Measurements from ENCODE around the gene TRAPPC12. TPM values are rescaled to one million over a fixed set of nuclear protein-coding genes. Genes with fewer than 3 reads are reported as not detected.
"Not testable (repeated sequence)": the region's sequence is repeated elsewhere in the genome, so short reads cannot be mapped to it uniquely, and the experiment has no call there.

The TRAPPC12 gene
- total RNA-seq, 1 donor from 2014 or later: 133 TPM

- no peak for DNase-seq (ENCODE audit: low spot score)
Observed at GRCh38 chr2:3432693-3433338, 53.3 kb downstream of the TRAPPC12 start.

- DNase-seq (ENCODE audit: low spot score): no peak
Observed at GRCh38 chr2:3433339-3433699, 53.8 kb downstream of the TRAPPC12 start.

GRCh38 chr2:3433776-3434400 lies 54.4 kb downstream of the TRAPPC12 start:
- no peak for DNase-seq (ENCODE audit: low spot score)

GRCh38 chr2:3434654-3435053 lies 55.2 kb downstream of the TRAPPC12 start:
- no peak for DNase-seq (ENCODE audit: low spot score)

- DNase-seq (ENCODE audit: low spot score): no peak
Observed at GRCh38 chr2:3435445-3435844, 56.0 kb downstream of the TRAPPC12 start.

- no peak for DNase-seq (ENCODE audit: low spot score)
Observed at GRCh38 chr2:3440477-3440876, 61.0 kb downstream of the TRAPPC12 start.

- no peak for DNase-seq (ENCODE audit: low spot score)
Observed at GRCh38 chr2:3441465-3441864, 62.0 kb downstream of the TRAPPC12 start.

- DNase-seq (ENCODE audit: low spot score): no peak
Observed at GRCh38 chr2:3442185-3442584, 62.7 kb downstream of the TRAPPC12 start.

GRCh38 chr2:3443083-3443482 lies 63.6 kb downstream of the TRAPPC12 start:
- DNase-seq (ENCODE audit: low spot score): no peak

- DNase-seq (ENCODE audit: low spot score): no peak
Observed at GRCh38 chr2:3443506-3444084, 64.1 kb downstream of the TRAPPC12 start.

GRCh38 chr2:3445891-3446290 lies 66.4 kb downstream of the TRAPPC12 start:
- DNase-seq (ENCODE audit: low spot score): no peak

- no peak for DNase-seq (ENCODE audit: low spot score)
Observed at GRCh38 chr2:3446381-3446780, 66.9 kb downstream of the TRAPPC12 start.

GRCh38 chr2:3447186-3447585 lies 67.7 kb downstream of the TRAPPC12 start:
- DNase-seq (ENCODE audit: low spot score): not testable (repeated sequence)

GRCh38 chr2:3447789-3448317 lies 68.4 kb downstream of the TRAPPC12 start:
- no peak for DNase-seq (ENCODE audit: low spot score)

GRCh38 chr2:3448441-3448911 lies 69.0 kb downstream of the TRAPPC12 start:
- DNase-seq (ENCODE audit: low spot score): not testable (repeated sequence)

- DNase-seq (ENCODE audit: low spot score): no peak
Observed at GRCh38 chr2:3449086-3449485, 69.6 kb downstream of the TRAPPC12 start.

- DNase-seq (ENCODE audit: low spot score): no peak
Observed at GRCh38 chr2:3449936-3450335, 70.4 kb downstream of the TRAPPC12 start.

- no peak for DNase-seq (ENCODE audit: low spot score)
Observed at GRCh38 chr2:3450385-3451010, 71.0 kb downstream of the TRAPPC12 start.

GRCh38 chr2:3451169-3451568 lies 71.7 kb downstream of the TRAPPC12 start:
- no peak for DNase-seq (ENCODE audit: low spot score)

- no peak for DNase-seq (ENCODE audit: low spot score)
Observed at GRCh38 chr2:3451926-3452671, 72.6 kb downstream of the TRAPPC12 start.

GRCh38 chr2:3453190-3453999 lies 73.9 kb downstream of the TRAPPC12 start:
- DNase-seq (ENCODE audit: low spot score): no peak
